Measurements from ENCODE around the gene SRCIN1.

The SRCIN1 gene

GRCh38 chr17:38559880-38560230 is 45.9 kb downstream of the SRCIN1 start:
- DNase-seq, result no peak

- DNase-seq, result peak in 1 of 2 experiments; percentile 27
Observed at GRCh38 chr17:38559051-38559879, 46.5 kb downstream of the SRCIN1 start.

GRCh38 chr17:38558728-38559050 is 47.1 kb downstream of the SRCIN1 start:
- DNase-seq, result no peak

GRCh38 chr17:38557836-38558727 is 47.7 kb downstream of the SRCIN1 start:
- peak; percentile 70 to 91 for DNase-seq

- no peak for DNase-seq
Observed at GRCh38 chr17:38557396-38557795, 48.4 kb downstream of the SRCIN1 start.

GRCh38 chr17:38556239-38556638 is 49.5 kb downstream of the SRCIN1 start:
- DNase-seq, result no peak

- DNase-seq, result no peak
Observed at GRCh38 chr17:38554430-38555350, 51.1 kb downstream of the SRCIN1 start.

- DNase-seq, result no peak
Observed at GRCh38 chr17:38552343-38552742, 53.4 kb downstream of the SRCIN1 start.

- DNase-seq, result no peak
Observed at GRCh38 chr17:38551121-38551520, 54.6 kb downstream of the SRCIN1 start.

- no peak for DNase-seq
Observed at GRCh38 chr17:38550661-38551060, 55.1 kb downstream of the SRCIN1 start.

GRCh38 chr17:38549285-38549684 is 56.5 kb downstream of the SRCIN1 start:
- no peak for DNase-seq

GRCh38 chr17:38547444-38547843 is 58.3 kb downstream of the SRCIN1 start:
- DNase-seq, result no peak

- no peak for DNase-seq
Observed at GRCh38 chr17:38546396-38546795, 59.4 kb downstream of the SRCIN1 start.

GRCh38 chr17:38545531-38546225 is 60.1 kb downstream of the SRCIN1 start:
- DNase-seq, result no peak

GRCh38 chr17:38544839-38545209 is 60.9 kb downstream of the SRCIN1 start:
- DNase-seq, result no peak

GRCh38 chr17:38544175-38544838 is 61.4 kb downstream of the SRCIN1 start:
- no peak for DNase-seq

- no peak for DNase-seq
Observed at GRCh38 chr17:38543403-38544174, 62.2 kb downstream of the SRCIN1 start.

- no peak for DNase-seq
Observed at GRCh38 chr17:38542286-38542685, 63.5 kb downstream of the SRCIN1 start.

- no peak for DNase-seq
Observed at GRCh38 chr17:38541281-38541680, 64.5 kb downstream of the SRCIN1 start.

GRCh38 chr17:38540514-38541045 is 65.2 kb downstream of the SRCIN1 start:
- no peak for DNase-seq

GRCh38 chr17:38539386-38539785 is 66.4 kb downstream of the SRCIN1 start:
- DNase-seq, result no peak

All from SW 1271 (cell line).